Prostate gland (tissue), 2 donors: ENCODE results near the gene HOXD11. TPM values are rescaled to one million over a fixed set of nuclear protein-coding genes. Genes with fewer than 3 reads are reported as not detected.

ENCODE experiments used
- DNase-seq: peaks from one replicate; pipeline ENCODE4 v3.0.0-alpha.2; 2019; ENCODE audit warnings: low spot score
- H3K27ac ChIP-seq, 2 donors: fragments of 200-600 bp; sonication (generic); 2 replicates each; pipeline ENCODE4 v1.5.1; 2017 to 2019
- H3K27me3 ChIP-seq: fragments of 200-600 bp; sonication (generic); replicated peaks from 2 replicates; pipeline ENCODE4 v1.5.1; 2019; ENCODE audit not compliant: insufficient read depth
- H3K36me3 ChIP-seq, 2 donors: fragments of 200-600 bp; sonication (generic); 1 replicate in 1 of 2; 2 replicates in 1 of 2; pipeline versions ENCODE4 v1.5.1 to v1.8.1; 2017 to 2019
- H3K4me1 ChIP-seq: fragments of 200-600 bp; sonication (generic); replicated peaks from 2 replicates; pipeline ENCODE4 v1.5.1; 2019
- H3K4me3 ChIP-seq, 2 donors: fragments of 200-600 bp; sonication (generic); 2 replicates each; pipeline ENCODE4 v1.5.1; 2017 to 2019
- H3K9me3 ChIP-seq: fragments of 200-600 bp; sonication (generic); 2 replicates; pipeline ENCODE4 v1.5.1; 2017
- POLR2A ChIP-seq: fragments of 450-650 bp; IDR thresholded peaks from one replicate; pipeline ENCODE4 v1.6.1; 2016; ENCODE audit warnings: antibody characterized with exemption, mild to moderate bottlenecking
- POLR2AphosphoS5 ChIP-seq: sonication (generic); formaldehyde crosslinking; IDR thresholded peaks from one replicate; pipeline ENCODE4 v1.6.1; 2017; ENCODE audit warnings: antibody characterized with exemption
- WGBS: methylation state at CpG from one replicate; pipeline ENCODE4 v1.1.5; 2018; 5-methylcytosine and 5-hydroxymethylcytosine counted together
- intact Hi-C: fragments of 100-400 bp; cut with DNase I; formaldehyde crosslinking; loops from one replicate; pipeline ENCODE4 v1.14.2; 2022
- total RNA-seq, 2 donors: library from RNA; depleted of rRNA; stranded (reverse); fragments of >200 nt; gene quantifications; one replicate each; pipeline ENCODE4 v1.1.0, GENCODE V29; 2016
- TF ChIP-seq, protein P1 (sequence below), 4 experiments: fragments of 200-600 bp in 2 of 4; fragments of 450-650 bp in 2 of 4; sonication (generic) in 2 of 4; IDR thresholded peaks; 1 replicate in 3 of 4; 2 replicates in 1 of 4; pipeline ENCODE4 v1.5.1; 2016 to 2019; ENCODE audit warnings: antibody characterized with exemption in 4 of 4, mild to moderate bottlenecking in 2 of 4, moderate library complexity in 2 of 4

The HOXD11 gene
- total RNA-seq, result 10 to 100 TPM in 1 of 2 donors, 1 to 10 TPM in 1; 8.0 to 14.9 TPM

DNA sequence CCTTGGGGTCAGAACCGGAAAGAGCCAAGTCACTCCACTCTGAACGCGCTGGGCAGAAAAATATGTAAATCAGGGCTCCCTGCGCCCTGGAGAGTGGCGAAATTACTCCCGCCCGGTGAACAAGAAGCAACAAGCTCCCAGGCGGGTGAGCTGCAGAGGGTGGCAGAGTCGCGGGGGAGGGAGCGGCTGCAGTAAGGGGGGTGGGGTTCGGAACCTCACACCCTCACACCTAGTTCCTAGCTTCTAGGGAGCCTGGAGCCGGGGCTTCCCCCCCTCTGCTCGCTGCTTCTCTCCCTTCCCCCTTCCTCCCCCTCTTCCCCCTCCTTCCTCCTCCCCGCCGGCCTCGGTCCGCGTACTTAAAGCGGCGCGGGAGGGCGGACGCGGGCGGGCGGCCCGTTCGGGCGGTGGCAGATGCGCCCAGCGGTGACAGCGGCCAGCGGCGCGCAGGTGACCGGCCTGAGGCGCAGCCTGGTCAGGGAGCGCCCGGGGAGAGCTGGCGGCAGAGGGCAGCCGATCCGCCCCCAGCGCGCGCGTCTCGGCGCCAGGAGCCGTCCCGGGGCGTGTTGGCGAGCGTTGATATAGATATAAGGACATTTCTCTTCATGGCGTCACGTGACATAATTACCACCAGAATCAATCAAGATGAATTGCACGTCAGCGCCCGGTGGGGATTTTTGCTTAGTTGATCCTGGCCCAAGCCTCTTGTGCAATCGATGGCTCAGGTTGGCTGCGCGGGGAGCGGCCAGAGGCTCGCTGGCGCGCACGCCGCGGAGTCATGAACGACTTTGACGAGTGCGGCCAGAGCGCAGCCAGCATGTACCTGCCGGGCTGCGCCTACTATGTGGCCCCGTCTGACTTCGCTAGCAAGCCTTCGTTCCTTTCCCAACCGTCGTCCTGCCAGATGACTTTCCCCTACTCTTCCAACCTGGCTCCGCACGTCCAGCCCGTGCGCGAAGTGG lies at the start of gene HOXD11:
HOXD11 (plus strand) TSS at position 700 of the 959 bp plus-strand sequence; CDS start at position 776, 76 bp downstream.
- H3K27ac ChIP-seq, result peak within 1 kb of the TSS; percentile 87 to 89
- no peaks in the 10 kb centered on the region for H3K4me1 ChIP-seq
- H3K9me3 ChIP-seq, result no peaks in the 10 kb centered on the region
- DNase-seq, result peak; percentile 81
- intact Hi-C loops, result no loop called here
- 3% methylated on average over 78 of the region's 85 CpGs for WGBS
- H3K36me3 ChIP-seq, result no peaks in the 10 kb centered on the region
- H3K27me3 ChIP-seq, result peaks cover 22% of the 10 kb centered on the region
- H3K4me3 ChIP-seq, result peak within 1 kb of the TSS; percentile 32 to 46
- TF ChIP-seq POLR2A, result peak; percentile 42
- peak; percentile 61 for TF ChIP-seq POLR2AphosphoS5
- TF ChIP-seq, protein P1, sequence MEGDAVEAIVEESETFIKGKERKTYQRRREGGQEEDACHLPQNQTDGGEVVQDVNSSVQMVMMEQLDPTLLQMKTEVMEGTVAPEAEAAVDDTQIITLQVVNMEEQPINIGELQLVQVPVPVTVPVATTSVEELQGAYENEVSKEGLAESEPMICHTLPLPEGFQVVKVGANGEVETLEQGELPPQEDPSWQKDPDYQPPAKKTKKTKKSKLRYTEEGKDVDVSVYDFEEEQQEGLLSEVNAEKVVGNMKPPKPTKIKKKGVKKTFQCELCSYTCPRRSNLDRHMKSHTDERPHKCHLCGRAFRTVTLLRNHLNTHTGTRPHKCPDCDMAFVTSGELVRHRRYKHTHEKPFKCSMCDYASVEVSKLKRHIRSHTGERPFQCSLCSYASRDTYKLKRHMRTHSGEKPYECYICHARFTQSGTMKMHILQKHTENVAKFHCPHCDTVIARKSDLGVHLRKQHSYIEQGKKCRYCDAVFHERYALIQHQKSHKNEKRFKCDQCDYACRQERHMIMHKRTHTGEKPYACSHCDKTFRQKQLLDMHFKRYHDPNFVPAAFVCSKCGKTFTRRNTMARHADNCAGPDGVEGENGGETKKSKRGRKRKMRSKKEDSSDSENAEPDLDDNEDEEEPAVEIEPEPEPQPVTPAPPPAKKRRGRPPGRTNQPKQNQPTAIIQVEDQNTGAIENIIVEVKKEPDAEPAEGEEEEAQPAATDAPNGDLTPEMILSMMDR (IDR thresholded peaks at IDR 0.05), result peak in 1 of 4 experiments; percentile 10

DNA sequence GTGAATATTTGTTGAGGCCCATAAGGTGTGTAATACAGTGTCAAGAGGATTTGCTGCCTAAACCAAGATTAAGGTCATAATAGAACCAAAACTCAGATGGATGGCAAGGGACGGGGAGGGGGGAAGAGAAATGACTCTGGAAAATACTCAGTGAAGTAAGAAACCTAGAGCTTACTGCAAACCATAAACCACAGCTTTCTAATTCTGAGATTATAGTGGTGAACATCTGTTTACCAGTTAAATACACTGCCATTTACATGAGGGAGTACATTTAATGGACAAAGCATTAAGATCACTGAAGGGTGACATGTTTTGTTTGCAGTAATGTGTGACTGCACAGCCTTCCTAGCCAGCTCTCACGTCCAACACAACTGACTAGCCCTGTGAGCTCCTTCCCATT lies 43.1 kb upstream of the HOXD11 start:
- intact Hi-C loops, result no loop called here
- H3K27ac ChIP-seq, result no peak overlapping the region
- no peak overlapping the region for H3K4me3 ChIP-seq
- H3K36me3 ChIP-seq, result no peaks in the 10 kb centered on the region
- H3K4me1 ChIP-seq, result no peaks in the 10 kb centered on the region
- DNase-seq, result no peak
- peaks cover 7% of the 10 kb centered on the region for H3K27me3 ChIP-seq
- TF ChIP-seq POLR2AphosphoS5, result no peak
- TF ChIP-seq, protein P1 (IDR thresholded peaks at IDR 0.05), result no peak
- TF ChIP-seq POLR2A, result no peak
- no peaks in the 10 kb centered on the region for H3K9me3 ChIP-seq
- WGBS, result 60% methylated on average over 2 of the region's 2 CpGs

DNA sequence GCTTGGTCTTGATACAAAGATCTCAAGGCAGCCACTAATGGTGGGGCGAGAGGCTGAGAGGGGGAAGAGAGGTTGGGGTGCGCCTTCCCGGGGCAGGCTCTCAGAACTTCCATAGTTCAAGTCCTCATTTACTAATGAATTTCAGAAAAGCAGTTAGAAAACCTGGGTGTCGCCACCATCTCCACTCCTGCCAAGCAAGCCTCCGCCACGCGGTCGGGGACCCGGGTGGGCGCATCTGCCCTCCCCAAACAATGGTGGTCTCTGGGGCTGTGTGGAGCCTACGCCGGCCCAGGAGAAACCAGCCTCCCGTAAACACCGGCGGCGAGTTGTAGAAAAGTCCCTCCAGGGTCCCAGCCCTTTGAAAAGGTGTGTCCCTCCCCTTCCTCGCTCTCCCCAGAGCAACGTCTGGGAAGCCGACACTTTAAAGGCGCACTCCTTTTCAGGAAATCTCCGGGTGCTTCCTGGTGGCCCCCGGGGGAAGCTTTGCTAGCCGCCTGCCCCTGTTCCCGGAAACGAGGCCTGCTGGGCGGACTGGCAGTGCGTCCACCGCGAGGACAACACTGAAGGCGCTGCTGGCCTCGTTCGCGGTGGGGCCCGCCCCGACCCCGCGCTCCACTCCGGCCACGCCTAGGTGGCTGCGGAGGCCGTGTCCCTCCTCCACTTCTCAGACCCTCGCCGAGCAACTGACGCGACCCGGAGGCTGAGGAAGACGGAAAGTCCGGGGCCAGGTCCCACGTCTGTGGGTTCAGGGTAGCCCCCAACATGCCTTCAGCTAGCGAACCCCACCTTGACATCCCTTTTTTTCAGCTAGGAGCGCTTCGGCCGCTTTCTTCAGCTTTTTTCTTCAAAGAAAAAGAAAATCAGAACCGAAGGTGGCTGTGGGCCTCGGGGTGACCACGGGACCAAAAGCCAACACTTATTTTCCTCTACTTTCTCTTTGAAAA lies 40.2 kb upstream of the HOXD11 start:
- H3K27ac ChIP-seq, result no peak overlapping the region
- no peak overlapping the region for H3K4me3 ChIP-seq
- intact Hi-C loops, result no loop called here
- 61% methylated on average over 56 of the region's 56 CpGs for WGBS
- H3K9me3 ChIP-seq, result no peaks in the 10 kb centered on the region
- no peak for DNase-seq
- no peaks in the 10 kb centered on the region for H3K36me3 ChIP-seq
- no peaks in the 10 kb centered on the region for H3K4me1 ChIP-seq
- TF ChIP-seq POLR2AphosphoS5, result no peak
- TF ChIP-seq POLR2A, result no peak
- TF ChIP-seq, protein P1 (IDR thresholded peaks at IDR 0.05), result no peak
- peaks cover 9% of the 10 kb centered on the region for H3K27me3 ChIP-seq

DNA sequence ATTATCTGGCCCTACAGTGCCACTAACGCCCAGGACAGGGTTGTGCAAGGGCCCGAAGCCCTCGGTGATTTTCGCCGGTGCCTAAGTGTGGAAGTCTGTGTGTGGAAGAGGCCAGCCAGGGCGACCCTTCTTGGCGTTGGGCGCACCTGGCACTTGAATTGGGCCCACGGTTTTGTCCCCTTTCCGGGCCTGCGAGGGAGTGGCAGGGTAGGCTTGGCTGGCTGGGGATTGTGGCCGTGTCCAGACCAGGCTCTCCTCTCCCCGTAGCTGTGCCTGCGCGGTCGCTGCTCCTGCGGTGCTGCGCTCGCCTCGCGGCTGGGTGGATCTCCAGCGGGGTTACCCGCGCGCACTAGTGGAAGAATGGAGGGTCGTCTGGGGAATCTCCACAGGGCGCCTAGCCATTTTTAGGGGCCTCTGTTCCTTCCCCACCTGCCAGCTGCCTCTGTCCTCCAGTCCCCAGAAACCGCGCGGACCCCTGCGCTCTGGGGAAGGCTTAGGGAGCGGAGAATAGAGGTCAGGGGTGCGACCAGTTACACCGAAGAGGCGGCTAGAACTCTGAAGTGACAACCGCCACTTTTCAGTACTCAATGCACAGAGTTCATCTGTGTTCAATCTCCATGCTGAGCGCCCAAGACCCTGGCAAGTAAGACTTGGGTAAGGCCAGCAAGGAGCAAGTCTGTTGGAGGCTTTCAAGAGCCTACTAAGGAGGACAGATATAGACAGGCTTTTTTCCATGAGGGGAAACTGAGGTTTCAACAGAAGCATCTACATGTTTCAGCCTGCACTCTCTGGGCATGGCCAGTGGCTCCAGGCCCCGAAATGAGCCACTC lies 39.3 kb upstream of the HOXD11 start:
- no peak for DNase-seq
- Histone ChIP-seq H3K27me3 (peaks cover 9% of the 10 kb centered on the region), H3K36me3 (no peaks in the 10 kb centered on the region), H3K4me3 (no peak overlapping the region), H3K4me1 (no peaks in the 10 kb centered on the region), H3K9me3 (no peaks in the 10 kb centered on the region), H3K27ac (no peak overlapping the region)
- TF ChIP-seq, protein P1 (IDR thresholded peaks at IDR 0.05), result no peak
- TF ChIP-seq POLR2A, result no peak
- no peak for TF ChIP-seq POLR2AphosphoS5
- 64% methylated on average over 34 of the region's 38 CpGs for WGBS
- intact Hi-C loops, result no loop called here
